ENCODE data around the gene SNAPC2.
A peak's percentile ranks its signal among the peaks of the same experiment; 100 is the strongest.

Gene SNAPC2

GRCh38 chr19:7968796-7969554 lies 48.8 kb downstream of the SNAPC2 start:
- DNase-seq (ENCODE audit: low read depth in 2 of 2) = no peak

- DNase-seq (ENCODE audit: low read depth in 2 of 2) = no peak
These were observed 49.4 kb downstream of the SNAPC2 start for GRCh38 chr19:7969555-7969939.

GRCh38 chr19:7970716-7971448 lies 50.7 kb downstream of the SNAPC2 start:
- DNase-seq (ENCODE audit: low read depth in 2 of 2) = peak in 1 of 2 donors; percentile 15

- no peak for DNase-seq (ENCODE audit: low read depth in 2 of 2)
These were observed 51.7 kb downstream of the SNAPC2 start for GRCh38 chr19:7971553-7972520.
